WERI-Rb-1 (cell line): ENCODE results near the gene RAD51B.

Experiments used
- DNase-seq: peaks from one replicate; pipeline ENCODE4 v3.0.0-alpha.2; 2020
- H3K27ac ChIP-seq: fragments of 250-450 bp; sonication (Bioruptor Pico); 2 replicates; pipeline ENCODE4 v1.5.1; 2020; ENCODE audit warnings: mild to moderate bottlenecking, moderate library complexity
- H3K27me3 ChIP-seq: fragments of 250-450 bp; sonication (Bioruptor Pico); 2 replicates; pipeline ENCODE4 v1.5.1; 2021; ENCODE audit warnings: mild to moderate bottlenecking, low read depth, moderate library complexity; ENCODE audit not compliant: insufficient read depth, severe bottlenecking
- H3K36me3 ChIP-seq: fragments of 250-450 bp; sonication (Bioruptor Pico); 2 replicates; pipeline ENCODE4 v1.5.1; 2020; ENCODE audit warnings: mild to moderate bottlenecking, moderate library complexity
- H3K4me3 ChIP-seq: 2 replicates; pipeline ENCODE4 v1.5.1; 2011; ENCODE audit warnings: low read depth, mild to moderate bottlenecking, control low read depth, low read length
- H3K9me3 ChIP-seq: fragments of 250-450 bp; sonication (Bioruptor Pico); 2 replicates; pipeline ENCODE4 v1.5.1; 2021; ENCODE audit warnings: mild to moderate bottlenecking, moderate library complexity; ENCODE audit not compliant: severe bottlenecking
- TF ChIP-seq, protein P1 (sequence below): IDR thresholded peaks from 2 replicates; pipeline ENCODE4 v1.5.1; 2011; ENCODE audit warnings: low read depth, mild to moderate bottlenecking, control low read depth, inconsistent platforms, low read length

Gene RAD51B

DNA sequence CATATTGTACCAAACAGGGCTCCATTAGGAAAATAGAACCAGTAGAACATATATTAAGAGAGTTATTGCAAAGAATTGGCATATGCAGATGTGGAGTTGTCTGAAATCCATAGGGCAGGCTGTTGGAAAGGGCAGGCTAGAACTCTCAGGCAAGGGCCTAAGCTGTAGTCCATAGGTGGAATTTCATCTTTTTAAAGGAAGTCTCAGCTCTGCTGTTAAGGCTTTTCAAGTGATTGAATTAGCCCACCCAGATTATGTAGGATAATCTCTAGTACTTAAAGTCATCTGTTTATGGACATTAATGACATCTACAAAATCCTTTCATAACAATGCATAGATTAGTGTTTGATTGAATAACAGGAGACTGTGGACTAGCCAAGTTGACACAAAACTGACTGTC, 59.4 kb downstream of the RAD51B start:
- Histone ChIP-seq H3K27ac (no peak overlapping the region), H3K36me3 (no peaks in the 10 kb centered on the region), H3K27me3 (no peaks in the 10 kb centered on the region), H3K9me3 (no peaks in the 10 kb centered on the region), H3K4me3 (no peak overlapping the region)
- TF ChIP-seq, protein P1, sequence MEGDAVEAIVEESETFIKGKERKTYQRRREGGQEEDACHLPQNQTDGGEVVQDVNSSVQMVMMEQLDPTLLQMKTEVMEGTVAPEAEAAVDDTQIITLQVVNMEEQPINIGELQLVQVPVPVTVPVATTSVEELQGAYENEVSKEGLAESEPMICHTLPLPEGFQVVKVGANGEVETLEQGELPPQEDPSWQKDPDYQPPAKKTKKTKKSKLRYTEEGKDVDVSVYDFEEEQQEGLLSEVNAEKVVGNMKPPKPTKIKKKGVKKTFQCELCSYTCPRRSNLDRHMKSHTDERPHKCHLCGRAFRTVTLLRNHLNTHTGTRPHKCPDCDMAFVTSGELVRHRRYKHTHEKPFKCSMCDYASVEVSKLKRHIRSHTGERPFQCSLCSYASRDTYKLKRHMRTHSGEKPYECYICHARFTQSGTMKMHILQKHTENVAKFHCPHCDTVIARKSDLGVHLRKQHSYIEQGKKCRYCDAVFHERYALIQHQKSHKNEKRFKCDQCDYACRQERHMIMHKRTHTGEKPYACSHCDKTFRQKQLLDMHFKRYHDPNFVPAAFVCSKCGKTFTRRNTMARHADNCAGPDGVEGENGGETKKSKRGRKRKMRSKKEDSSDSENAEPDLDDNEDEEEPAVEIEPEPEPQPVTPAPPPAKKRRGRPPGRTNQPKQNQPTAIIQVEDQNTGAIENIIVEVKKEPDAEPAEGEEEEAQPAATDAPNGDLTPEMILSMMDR: no peak
- no peak for DNase-seq

DNA sequence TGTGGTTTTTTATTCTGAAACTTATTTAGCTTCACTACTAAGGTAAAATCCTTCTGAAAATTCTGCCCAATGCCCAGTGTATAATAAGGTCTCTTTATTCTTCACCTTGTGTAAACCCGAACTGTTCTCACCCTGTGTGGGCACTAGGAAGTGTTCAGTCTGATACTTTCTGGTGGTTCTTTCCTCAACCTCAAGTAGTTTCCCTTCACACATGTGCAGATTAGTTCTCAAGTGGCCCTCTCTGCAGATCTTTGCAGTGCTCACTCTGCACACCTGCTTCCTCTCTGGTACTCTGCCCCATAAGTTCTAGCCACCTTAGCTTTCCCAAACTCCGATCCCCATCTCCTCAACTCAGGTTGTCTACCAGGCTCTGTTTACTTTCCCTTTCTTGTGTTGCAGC, 61.6 kb downstream of the RAD51B start:
- TF ChIP-seq, protein P1: no peak
- H3K9me3 ChIP-seq: no peaks in the 10 kb centered on the region
- DNase-seq: no peak
- no peak overlapping the region for H3K27ac ChIP-seq
- H3K4me3 ChIP-seq: no peak overlapping the region
- H3K36me3 ChIP-seq: no peaks in the 10 kb centered on the region
- no peaks in the 10 kb centered on the region for H3K27me3 ChIP-seq

DNA sequence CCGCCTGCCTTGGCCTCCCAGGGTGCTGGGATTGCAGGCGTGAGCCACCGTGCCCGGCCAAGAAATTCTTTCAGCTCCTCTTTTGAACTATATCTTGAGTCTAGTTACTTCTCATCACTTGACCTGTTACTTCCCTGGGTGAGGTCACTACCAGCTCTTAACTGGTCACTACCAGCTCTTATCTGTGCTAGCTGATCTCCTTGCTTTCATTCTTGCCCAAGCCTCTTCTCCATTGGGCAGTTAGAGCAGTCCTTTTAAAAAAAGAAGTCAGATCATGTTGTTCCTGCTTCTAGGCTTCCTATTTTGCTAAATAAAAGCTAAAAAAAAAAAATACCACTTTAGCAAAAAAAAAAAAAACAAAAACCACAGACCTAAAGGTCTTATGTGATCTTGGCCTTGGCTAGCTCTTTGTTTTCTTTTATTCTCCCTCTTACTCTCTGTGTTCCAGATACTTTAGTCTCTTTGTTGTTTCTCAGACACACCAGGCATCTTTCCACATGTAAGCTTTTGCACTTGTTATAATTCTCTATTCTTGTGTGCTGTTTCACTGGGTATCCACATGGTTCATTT, 63.5 kb downstream of the RAD51B start:
- no peak overlapping the region for H3K4me3 ChIP-seq
- no peak overlapping the region for H3K27ac ChIP-seq
- TF ChIP-seq, protein P1: no peak
- H3K27me3 ChIP-seq: no peaks in the 10 kb centered on the region
- no peaks in the 10 kb centered on the region for H3K36me3 ChIP-seq
- H3K9me3 ChIP-seq: no peaks in the 10 kb centered on the region
- no peak for DNase-seq

DNA sequence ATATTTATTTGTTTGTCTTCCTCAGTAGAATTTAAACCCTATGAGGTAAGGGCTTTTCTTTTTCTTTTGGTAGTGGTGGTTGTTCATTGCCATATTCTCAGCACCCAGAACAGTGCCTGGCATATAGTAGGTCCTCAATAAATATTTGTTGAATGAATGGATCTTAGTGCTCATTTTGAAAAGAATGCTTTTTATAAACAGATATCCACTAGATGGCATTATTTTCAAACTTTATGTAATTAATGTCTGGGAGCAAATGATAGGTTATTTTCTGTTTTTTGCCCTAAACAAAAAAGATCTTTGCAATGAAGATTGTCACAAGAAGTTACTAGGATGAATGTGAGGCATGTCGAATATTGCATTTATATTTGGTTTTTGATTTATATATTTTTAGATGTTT, 64.1 kb downstream of the RAD51B start:
- Histone ChIP-seq H3K27me3 (no peaks in the 10 kb centered on the region), H3K9me3 (no peaks in the 10 kb centered on the region), H3K4me3 (no peak overlapping the region), H3K27ac (no peak overlapping the region), H3K36me3 (no peaks in the 10 kb centered on the region)
- DNase-seq: no peak
- TF ChIP-seq, protein P1: no peak

DNA sequence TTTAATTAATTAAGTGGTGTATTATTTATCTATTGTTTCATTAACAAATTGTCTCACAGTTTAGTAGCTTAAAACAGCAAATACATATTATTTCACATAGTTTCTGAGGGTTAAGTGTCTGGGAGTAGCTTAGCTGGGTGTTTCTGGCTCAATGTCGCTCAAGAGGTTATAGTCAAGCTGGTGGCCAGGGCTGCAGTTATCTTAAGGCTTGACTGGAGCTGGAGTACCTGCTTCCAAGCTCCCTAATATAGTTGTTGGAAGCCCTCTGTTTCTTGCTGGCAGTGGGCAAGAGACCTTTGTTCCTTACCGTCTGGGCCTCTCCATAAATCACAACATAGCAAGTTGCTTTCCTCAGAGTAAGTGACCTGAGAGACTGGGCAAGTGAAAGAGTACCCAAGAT, 66.6 kb downstream of the RAD51B start:
- TF ChIP-seq, protein P1: no peak
- Histone ChIP-seq H3K27me3 (no peaks in the 10 kb centered on the region), H3K27ac (no peak overlapping the region), H3K4me3 (no peak overlapping the region), H3K9me3 (no peaks in the 10 kb centered on the region), H3K36me3 (no peaks in the 10 kb centered on the region)
- DNase-seq: no peak

DNA sequence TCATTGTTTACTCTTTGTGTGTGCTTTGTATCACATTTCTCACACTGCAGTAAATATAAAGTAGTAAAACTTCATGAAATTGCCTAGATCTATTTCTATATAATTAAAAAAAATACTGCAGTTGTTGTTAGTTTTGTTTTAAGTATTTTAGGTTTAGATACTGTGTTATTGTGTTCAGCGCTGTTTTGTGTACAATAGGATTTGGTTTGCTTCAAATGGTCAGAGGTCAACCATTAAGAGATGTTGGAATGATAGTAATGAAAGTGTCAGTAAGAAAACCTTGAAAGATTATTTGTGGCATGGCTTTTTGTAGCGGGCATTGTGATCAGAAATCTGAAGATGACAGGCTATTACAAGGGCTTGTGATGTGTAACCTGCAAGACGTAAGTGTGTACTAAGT, 67.9 kb downstream of the RAD51B start:
- no peaks in the 10 kb centered on the region for H3K27me3 ChIP-seq
- H3K9me3 ChIP-seq: no peaks in the 10 kb centered on the region
- no peak for DNase-seq
- TF ChIP-seq, protein P1: no peak
- no peaks in the 10 kb centered on the region for H3K36me3 ChIP-seq
- H3K4me3 ChIP-seq: no peak overlapping the region
- no peak overlapping the region for H3K27ac ChIP-seq
